GM13977 (cell line): ENCODE data around the gene METTL27.

Experiments used
- DNase-seq: peaks from one replicate; pipeline ENCODE4 v3.0.0; 2012; ENCODE audit warnings: low spot score
- CTCF ChIP-seq: IDR thresholded peaks from 2 replicates; pipeline ENCODE4 v1.5.1; 2012; ENCODE audit warnings: mild to moderate bottlenecking, control low read depth; ENCODE audit not compliant: insufficient read depth; ENCODE audit errors: extremely low read depth, missing control alignments
- in situ Hi-C: fragments of 300-500 bp; cut with MboI; formaldehyde crosslinking; loops from one replicate; pipeline ENCODE4 v1.12.0; 2022; ENCODE audit warnings: low sequenced_read_pairs, low pct_unique_long_range_greater_than_20kb, mixed read lengths, inconsistent platforms; ENCODE audit not compliant: unreplicated experiment

The METTL27 gene

GRCh38 chr7:73830681-73831583, 11.4 kb downstream of the METTL27 start, which contains the start of gene CLDN4:
TSS of gene CLDN4 (plus strand) at chr7:73830996. CDS start at chr7:73831202, 206 bp downstream.
- no peak for DNase-seq
- in situ Hi-C loops = no loop called here
- TF ChIP-seq CTCF = no peak

- TF ChIP-seq CTCF = no peak
- no peak for DNase-seq
- in situ Hi-C loops = no loop called here
These were observed 12.2 kb downstream of the METTL27 start for GRCh38 chr7:73829921-73830680.

- DNase-seq = no peak
- in situ Hi-C loops = no loop called here
- no peak for TF ChIP-seq CTCF
These were observed 12.8 kb downstream of the METTL27 start for GRCh38 chr7:73829505-73829904.

GRCh38 chr7:73828972-73829371, 13.3 kb downstream of the METTL27 start:
- TF ChIP-seq CTCF = no peak
- in situ Hi-C loops = no loop called here

GRCh38 chr7:73828107-73828803, 14.1 kb downstream of the METTL27 start:
- no peak for DNase-seq
- TF ChIP-seq CTCF = no peak
- in situ Hi-C loops = no loop called here

More at GRCh38 chr7:73828972-73829371, 13.3 kb downstream of the METTL27 start:
- DNase-seq = no peak

- no peak for DNase-seq
- no peak for TF ChIP-seq CTCF
- in situ Hi-C loops = no loop called here
These were observed 14.7 kb downstream of the METTL27 start for GRCh38 chr7:73827567-73828106.
